ENCODE data around the gene EXOC4. TPM values are rescaled to one million over a fixed set of nuclear protein-coding genes. Genes with fewer than 3 reads are reported as not detected.

Gene EXOC4
- total RNA-seq, 2 donors from 2014 or later, result 106 to 115 TPM

DNA sequence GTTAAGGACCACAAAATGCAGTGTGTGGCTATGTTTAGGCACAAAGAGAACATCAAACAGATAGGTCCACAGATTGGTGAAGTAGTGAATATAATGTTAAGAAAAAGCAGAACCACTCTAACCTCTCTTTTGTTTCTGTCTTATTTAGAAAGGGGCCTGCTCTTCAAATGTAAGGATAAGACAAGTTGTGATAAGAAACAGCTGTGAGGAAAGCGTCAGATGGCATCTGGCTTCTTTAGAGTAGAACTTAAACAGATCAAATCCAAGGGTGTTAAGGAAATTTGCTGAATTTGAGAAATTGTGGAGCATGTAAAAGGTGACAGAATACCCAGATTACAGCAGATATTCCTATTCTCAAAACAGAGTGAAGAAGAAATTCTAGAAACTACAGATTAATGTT is 723.3 kb downstream of the EXOC4 start:
- no peaks in the 10 kb centered on the region for H3K36me3 ChIP-seq (ENCODE audit: control insufficient read depth, insufficient read depth, low read length)
- H3K4me3 ChIP-seq (ENCODE audit: low read length), result peak overlapping the region; percentile 6
- Mint-ChIP-seq H3K4me1 (peaks cover 38% of the 10 kb centered on the region), H3K4me3 (no peak overlapping the region), H3K36me3 (ENCODE audit: low read depth) (peaks cover 6% of the 10 kb centered on the region), H3K27ac (no peak overlapping the region), H3K9me3 (peaks cover 2% of the 10 kb centered on the region), H3K27me3 (ENCODE audit: insufficient read depth) (no peaks in the 10 kb centered on the region)
- H3K9me3 ChIP-seq (ENCODE audit: control insufficient read depth, low read length), result no peaks in the 10 kb centered on the region
- H3K9ac ChIP-seq (ENCODE audit: extremely low read depth, low read length, poor library complexity, severe bottlenecking), result no peak overlapping the region
- TF ChIP-seq, protein P1, sequence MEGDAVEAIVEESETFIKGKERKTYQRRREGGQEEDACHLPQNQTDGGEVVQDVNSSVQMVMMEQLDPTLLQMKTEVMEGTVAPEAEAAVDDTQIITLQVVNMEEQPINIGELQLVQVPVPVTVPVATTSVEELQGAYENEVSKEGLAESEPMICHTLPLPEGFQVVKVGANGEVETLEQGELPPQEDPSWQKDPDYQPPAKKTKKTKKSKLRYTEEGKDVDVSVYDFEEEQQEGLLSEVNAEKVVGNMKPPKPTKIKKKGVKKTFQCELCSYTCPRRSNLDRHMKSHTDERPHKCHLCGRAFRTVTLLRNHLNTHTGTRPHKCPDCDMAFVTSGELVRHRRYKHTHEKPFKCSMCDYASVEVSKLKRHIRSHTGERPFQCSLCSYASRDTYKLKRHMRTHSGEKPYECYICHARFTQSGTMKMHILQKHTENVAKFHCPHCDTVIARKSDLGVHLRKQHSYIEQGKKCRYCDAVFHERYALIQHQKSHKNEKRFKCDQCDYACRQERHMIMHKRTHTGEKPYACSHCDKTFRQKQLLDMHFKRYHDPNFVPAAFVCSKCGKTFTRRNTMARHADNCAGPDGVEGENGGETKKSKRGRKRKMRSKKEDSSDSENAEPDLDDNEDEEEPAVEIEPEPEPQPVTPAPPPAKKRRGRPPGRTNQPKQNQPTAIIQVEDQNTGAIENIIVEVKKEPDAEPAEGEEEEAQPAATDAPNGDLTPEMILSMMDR (conservative IDR thresholded peaks at IDR 0.05), result no peak
- peaks cover 19% of the 10 kb centered on the region for H3K4me1 ChIP-seq (ENCODE audit: control insufficient read depth, insufficient read depth, low read length)
- H3K27me3 ChIP-seq (ENCODE audit: control insufficient read depth, insufficient read depth, low read length, poor library complexity, severe bottlenecking), result no peaks in the 10 kb centered on the region
- 58 to 83% methylated on average over 1 of the region's 1 CpG for WGBS, 2 experiments (ENCODE audit: insufficient coverage in 1 of 2, insufficient read length in 1 of 2)
- DNase-seq, result no peak
- H3K27ac ChIP-seq (ENCODE audit: low read depth, low read length), result no peak overlapping the region

DNA sequence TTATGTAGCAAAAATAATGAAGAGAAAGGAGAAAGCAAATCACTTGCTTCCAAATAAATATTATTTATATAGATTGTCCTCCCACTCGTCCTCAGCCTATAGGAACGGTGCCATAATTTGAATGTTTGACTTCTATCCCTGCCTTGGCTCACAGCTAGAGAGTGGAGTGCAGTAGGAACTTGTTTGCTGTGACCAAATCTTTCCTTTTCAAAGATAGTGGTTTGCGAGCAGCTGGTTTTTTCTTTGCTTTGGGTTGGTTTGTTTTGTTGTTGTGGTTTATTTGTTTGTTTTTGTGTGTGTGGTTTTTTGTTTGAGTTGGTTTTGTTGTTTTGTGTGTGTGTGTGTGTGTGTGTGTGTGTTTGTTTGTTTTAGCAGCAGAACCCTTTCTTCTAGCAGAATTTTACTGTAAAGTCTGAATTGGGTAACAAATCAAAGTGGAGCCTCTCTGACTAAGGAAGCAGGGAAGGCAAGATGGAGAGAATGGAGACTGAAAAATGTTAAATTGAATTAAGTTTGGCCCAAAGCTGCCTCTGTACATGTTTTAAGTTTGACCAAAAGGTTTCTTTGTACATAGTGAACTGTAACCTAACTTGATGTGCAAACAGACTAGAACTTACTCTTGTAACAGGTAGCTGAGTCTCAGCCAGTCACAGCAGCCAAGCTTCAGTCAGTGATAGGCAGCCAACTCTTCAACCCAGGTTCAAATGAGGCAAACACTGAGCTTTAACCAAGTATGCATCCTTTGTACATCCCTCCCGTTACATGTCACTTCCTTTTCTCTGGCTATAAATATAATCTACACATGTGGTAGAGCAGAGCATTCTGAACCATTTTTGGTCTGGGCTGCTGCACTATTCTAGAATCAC is 724.8 kb downstream of the EXOC4 start:
- H3K36me3 Mint-ChIP-seq (ENCODE audit: low read depth), result peaks cover 13% of the 10 kb centered on the region
- peak overlapping the region; percentile 68 for H3K27ac Mint-ChIP-seq
- H3K27ac ChIP-seq (ENCODE audit: low read depth, low read length), result no peak overlapping the region
- no peak for DNase-seq
- H3K9me3 Mint-ChIP-seq, result peaks cover 11% of the 10 kb centered on the region
- no peaks in the 10 kb centered on the region for H3K27me3 ChIP-seq (ENCODE audit: control insufficient read depth, insufficient read depth, low read length, poor library complexity, severe bottlenecking)
- no peak overlapping the region for H3K9ac ChIP-seq (ENCODE audit: extremely low read depth, low read length, poor library complexity, severe bottlenecking)
- WGBS, 2 experiments (ENCODE audit: insufficient coverage in 1 of 2, insufficient read length in 1 of 2), result 90% methylated on average over 2 to 4 of the region's 4 CpGs
- H3K4me1 ChIP-seq (ENCODE audit: control insufficient read depth, insufficient read depth, low read length), result peaks cover 19% of the 10 kb centered on the region
- TF ChIP-seq, protein P1 (conservative IDR thresholded peaks at IDR 0.05), result no peak
- H3K9me3 ChIP-seq (ENCODE audit: control insufficient read depth, low read length), result peaks cover 3% of the 10 kb centered on the region
- no peaks in the 10 kb centered on the region for H3K36me3 ChIP-seq (ENCODE audit: control insufficient read depth, insufficient read depth, low read length)
- peaks cover 38% of the 10 kb centered on the region for H3K4me1 Mint-ChIP-seq
- H3K4me3 Mint-ChIP-seq, result no peak overlapping the region
- no peaks in the 10 kb centered on the region for H3K27me3 Mint-ChIP-seq (ENCODE audit: insufficient read depth)
- peak overlapping the region; percentile 31 for H3K4me3 ChIP-seq (ENCODE audit: low read length)

DNA sequence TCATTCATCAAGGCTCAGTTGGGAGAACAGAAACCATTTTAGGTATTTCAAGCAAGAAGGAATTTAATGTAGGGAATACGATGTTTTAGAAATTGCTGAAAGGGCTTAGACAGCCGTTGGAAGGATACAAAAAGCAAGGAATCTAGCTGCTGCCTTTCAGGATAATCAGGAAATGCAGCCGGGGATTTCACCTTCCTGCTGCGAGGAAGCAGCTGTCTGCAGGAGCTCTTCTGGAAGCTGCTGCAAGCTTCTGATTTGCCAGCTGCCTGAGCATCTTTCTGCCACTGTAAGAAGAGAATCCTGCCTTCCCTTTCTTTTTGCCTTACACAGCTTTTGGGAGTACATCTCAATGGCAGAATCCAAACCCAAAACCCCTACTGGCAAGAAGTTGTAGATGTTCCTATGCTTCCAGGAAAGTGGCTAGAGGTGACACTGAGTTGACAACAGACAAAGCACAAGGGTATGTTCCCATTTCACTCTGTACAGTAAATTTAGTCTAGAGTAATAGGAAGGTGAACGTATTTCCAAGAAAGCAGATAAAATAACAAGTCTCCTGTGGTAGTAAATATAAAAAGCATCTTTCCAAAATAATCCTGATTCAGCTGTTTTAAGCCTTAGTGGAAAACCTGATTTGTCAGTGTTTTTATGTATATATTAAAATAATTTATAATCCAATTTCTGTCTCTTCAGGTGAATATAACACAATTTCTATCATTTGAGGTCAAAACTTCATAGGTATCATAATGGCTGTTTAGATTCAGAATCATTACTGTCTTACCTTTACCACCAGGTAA is 725.8 kb downstream of the EXOC4 start:
- Histone ChIP-seq H3K27ac (ENCODE audit: low read depth, low read length) (no peak overlapping the region), H3K36me3 (ENCODE audit: control insufficient read depth, insufficient read depth, low read length) (no peaks in the 10 kb centered on the region), H3K27me3 (ENCODE audit: control insufficient read depth, insufficient read depth, low read length, poor library complexity, severe bottlenecking) (no peaks in the 10 kb centered on the region), H3K9me3 (ENCODE audit: control insufficient read depth, low read length) (peaks cover 6% of the 10 kb centered on the region), H3K4me1 (ENCODE audit: control insufficient read depth, insufficient read depth, low read length) (peaks cover 19% of the 10 kb centered on the region), H3K4me3 (ENCODE audit: low read length) (no peak overlapping the region), H3K9ac (ENCODE audit: extremely low read depth, low read length, poor library complexity, severe bottlenecking) (no peak overlapping the region)
- no peaks in the 10 kb centered on the region for H3K27me3 Mint-ChIP-seq (ENCODE audit: insufficient read depth)
- WGBS, 2 experiments (ENCODE audit: insufficient coverage in 1 of 2, insufficient read length in 1 of 2), result 59 to 73% methylated on average over 4 to 5 of the region's 5 CpGs
- no peak for DNase-seq
- TF ChIP-seq, protein P1 (conservative IDR thresholded peaks at IDR 0.05), result peak; percentile 19
- peaks cover 40% of the 10 kb centered on the region for H3K4me1 Mint-ChIP-seq
- H3K27ac Mint-ChIP-seq, result peak overlapping the region; percentile 32
- H3K36me3 Mint-ChIP-seq (ENCODE audit: low read depth), result peaks cover 16% of the 10 kb centered on the region
- peaks cover 11% of the 10 kb centered on the region for H3K9me3 Mint-ChIP-seq
- H3K4me3 Mint-ChIP-seq, result no peak overlapping the region
